SU-DHL-6 (cell line): Measurements from ENCODE around the gene MZB1.

Experiments
- EZH2phosphoT487 ChIP-seq: fragments of 200-600 bp; sonication (generic), shearing (Covaris generic); conservative IDR thresholded peaks from 2 replicates; pipeline ENCODE4 v1.6.1; 2018; ENCODE audit warnings: mild to moderate bottlenecking, antibody characterized with exemption, low read length, moderate library complexity, mixed read lengths
- TF ChIP-seq, protein P1 (sequence below): fragments of 200-600 bp; sonication (generic); IDR thresholded peaks from one replicate; pipeline ENCODE4 v1.5.1; 2017; ENCODE audit warnings: antibody characterized with exemption, mild to moderate bottlenecking, low read length, moderate library complexity; ENCODE audit not compliant: insufficient read depth, poor library complexity, severe bottlenecking

DNA sequence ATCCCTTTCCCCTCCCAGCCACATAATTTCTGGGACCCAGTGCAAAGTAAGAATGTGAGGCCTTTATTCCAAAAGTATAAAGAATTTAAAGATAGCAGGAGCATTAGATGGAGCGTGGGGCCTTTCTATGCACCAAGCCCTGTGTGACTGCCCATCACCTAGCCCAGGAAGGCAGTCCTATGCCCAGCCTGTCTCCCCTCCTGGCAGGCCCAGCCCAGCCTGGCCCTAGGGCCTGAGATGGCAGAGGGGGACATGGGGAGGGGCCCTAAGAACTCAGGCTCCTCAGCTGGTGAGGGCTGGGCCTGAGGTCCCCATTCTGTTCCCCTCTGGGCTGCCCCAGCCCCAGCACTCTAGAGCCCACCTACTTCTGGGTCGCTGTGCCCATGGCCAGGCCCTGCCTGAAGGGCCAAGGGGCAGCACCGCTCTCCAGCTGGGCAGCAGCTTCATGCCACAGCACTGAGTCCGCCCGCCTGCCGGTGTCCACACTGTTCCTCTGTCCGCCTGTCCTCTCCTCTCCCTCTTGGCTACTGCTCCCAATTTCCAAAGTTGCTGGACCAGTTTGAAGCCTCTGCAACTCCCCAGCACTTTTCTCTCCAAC is 5.6 kb downstream of the MZB1 start:
- TF ChIP-seq, protein P1, sequence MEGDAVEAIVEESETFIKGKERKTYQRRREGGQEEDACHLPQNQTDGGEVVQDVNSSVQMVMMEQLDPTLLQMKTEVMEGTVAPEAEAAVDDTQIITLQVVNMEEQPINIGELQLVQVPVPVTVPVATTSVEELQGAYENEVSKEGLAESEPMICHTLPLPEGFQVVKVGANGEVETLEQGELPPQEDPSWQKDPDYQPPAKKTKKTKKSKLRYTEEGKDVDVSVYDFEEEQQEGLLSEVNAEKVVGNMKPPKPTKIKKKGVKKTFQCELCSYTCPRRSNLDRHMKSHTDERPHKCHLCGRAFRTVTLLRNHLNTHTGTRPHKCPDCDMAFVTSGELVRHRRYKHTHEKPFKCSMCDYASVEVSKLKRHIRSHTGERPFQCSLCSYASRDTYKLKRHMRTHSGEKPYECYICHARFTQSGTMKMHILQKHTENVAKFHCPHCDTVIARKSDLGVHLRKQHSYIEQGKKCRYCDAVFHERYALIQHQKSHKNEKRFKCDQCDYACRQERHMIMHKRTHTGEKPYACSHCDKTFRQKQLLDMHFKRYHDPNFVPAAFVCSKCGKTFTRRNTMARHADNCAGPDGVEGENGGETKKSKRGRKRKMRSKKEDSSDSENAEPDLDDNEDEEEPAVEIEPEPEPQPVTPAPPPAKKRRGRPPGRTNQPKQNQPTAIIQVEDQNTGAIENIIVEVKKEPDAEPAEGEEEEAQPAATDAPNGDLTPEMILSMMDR, result no peak
- TF ChIP-seq EZH2phosphoT487, result no peak
